ENCODE results near the gene GRIN2A.

The GRIN2A gene

GRCh38 chr16:10182222-10183053 lies at the start of gene GRIN2A:
GRIN2A (minus strand) TSS chr16:10182428; CDS start chr16:10180411, 2,017 bp downstream.
- DNase-seq, result no peak

- DNase-seq, result no peak
Observed at GRCh38 chr16:10231563-10231962, 49.3 kb upstream of the GRIN2A start.

- DNase-seq, result no peak
Observed at GRCh38 chr16:10228779-10229178, 46.6 kb upstream of the GRIN2A start.

- no peak for DNase-seq
Observed at GRCh38 chr16:10226987-10227306, 44.7 kb upstream of the GRIN2A start.

- DNase-seq, result no peak
Observed at GRCh38 chr16:10226141-10226986, 44.1 kb upstream of the GRIN2A start.

- no peak for DNase-seq
Observed at GRCh38 chr16:10225653-10226052, 43.4 kb upstream of the GRIN2A start.

GRCh38 chr16:10224850-10225249 lies 42.6 kb upstream of the GRIN2A start:
- no peak for DNase-seq

GRCh38 chr16:10220942-10221341 lies 38.7 kb upstream of the GRIN2A start:
- no peak for DNase-seq

GRCh38 chr16:10219742-10220141 lies 37.5 kb upstream of the GRIN2A start:
- no peak for DNase-seq

GRCh38 chr16:10218490-10219206 lies 36.4 kb upstream of the GRIN2A start:
- no peak for DNase-seq

GRCh38 chr16:10213748-10214147 lies 31.5 kb upstream of the GRIN2A start:
- no peak for DNase-seq

- DNase-seq, result no peak
Observed at GRCh38 chr16:10210944-10211343, 28.7 kb upstream of the GRIN2A start.

GRCh38 chr16:10206865-10207264 lies 24.6 kb upstream of the GRIN2A start:
- no peak for DNase-seq

GRCh38 chr16:10206215-10206614 lies 24.0 kb upstream of the GRIN2A start:
- DNase-seq, result no peak

GRCh38 chr16:10205688-10206087 lies 23.5 kb upstream of the GRIN2A start:
- DNase-seq, result no peak

- no peak for DNase-seq
Observed at GRCh38 chr16:10202649-10203048, 20.4 kb upstream of the GRIN2A start.

GRCh38 chr16:10200637-10201586 lies 18.7 kb upstream of the GRIN2A start:
- no peak for DNase-seq

- DNase-seq, result no peak
Observed at GRCh38 chr16:10196999-10197398, 14.8 kb upstream of the GRIN2A start.

- DNase-seq, result no peak
Observed at GRCh38 chr16:10191096-10191495, 8.9 kb upstream of the GRIN2A start.

GRCh38 chr16:10189861-10190390 lies 7.7 kb upstream of the GRIN2A start:
- no peak for DNase-seq

GRCh38 chr16:10188236-10188635 lies 6.0 kb upstream of the GRIN2A start:
- DNase-seq, result no peak
